ENCODE measurements around the gene CSNK1E. TPM values are rescaled to one million over a fixed set of nuclear protein-coding genes. Genes with fewer than 3 reads are reported as not detected.

CSNK1E gene
- total and polyA plus RNA-seq, 2 of the 4 experiments (the other 2 are of a cell fraction) = 116 to 276 TPM

- no peaks in the 10 kb centered on the region for H3K79me1 ChIP-seq (ENCODE audit: low read depth in 1 of 2, low read length in 2 of 2)
- no TSS peak for BruUV-seq (replicated peaks)
- no peaks in the 10 kb centered on the region for H3K27me3 ChIP-seq (ENCODE audit: control insufficient read depth, insufficient read depth, low read length)
- H3K4me3 ChIP-seq (ENCODE audit: insufficient read depth, low read depth, low read length) = no peak overlapping the region
- H3K9me1 ChIP-seq (ENCODE audit: insufficient read depth, low read length) = peaks cover 6% of the 10 kb centered on the region; the same call in 1 of the 2 replicates
- no peak overlapping the region for H2BK15ac ChIP-seq (ENCODE audit: low read depth, low read length)
- intact Hi-C loops (cut with micrococcal nuclease) = no loop called here
- ATAC-seq (ENCODE audit: low read depth) (no peak), DNase-seq (no peak)
- no peak overlapping the region for H3K23ac ChIP-seq (ENCODE audit: low read depth, low read length)
- H3K36me3 ChIP-seq (ENCODE audit: control insufficient read depth, insufficient read depth, low read length) = no peaks in the 10 kb centered on the region
- no peak overlapping the region for H4K5ac ChIP-seq (ENCODE audit: low read depth, low read length)
- H3K14ac ChIP-seq (replicated peaks; ENCODE audit: low read depth, low read length) = no peak overlapping the region
- no peak overlapping the region for H2AFZ ChIP-seq (replicated peaks; ENCODE audit: low read length, poor library complexity)
- no peak overlapping the region for H3K56ac ChIP-seq (ENCODE audit: extremely low read depth, insufficient read depth, low read length)
- POLR2A ChIA-PET (ENCODE audit: unreplicated experiment) = no interaction called here
- no peak overlapping the region for H2BK5ac ChIP-seq (ENCODE audit: low read depth, low read length, poor library complexity, severe bottlenecking)
- in situ Hi-C loops (cut with MboI; ENCODE audit: low sequenced_read_pairs) = no loop called here
- no peak overlapping the region for H2BK20ac ChIP-seq (ENCODE audit: low read depth, low read length)
- H4K8ac ChIP-seq (ENCODE audit: low read depth in 2 of 2, low read length in 2 of 2) = no peak overlapping the region
- dilution Hi-C loops (cut with HindIII; ENCODE audit: low sequenced_read_pairs, unreplicated experiment) = no loop called here
- CTCF ChIA-PET = interaction anchor here (0.5 kb wide), 1 partner anchor 9 kb away, joined by 3 read pairs; no protein-coding TSS in a partner anchor
- H4K91ac ChIP-seq (ENCODE audit: insufficient read depth, low read depth, low read length) = no peak overlapping the region
- H3K18ac ChIP-seq (ENCODE audit: low read depth, low read length) = no peak overlapping the region
- H2BK120ac ChIP-seq (ENCODE audit: low read depth, low read length) = no peak overlapping the region
- no peaks in the 10 kb centered on the region for H3K4me1 ChIP-seq (ENCODE audit: control insufficient read depth, insufficient read depth, low read length)
- H3K9me3 ChIP-seq (ENCODE audit: control insufficient read depth, insufficient read depth, low read length) = no peaks in the 10 kb centered on the region
- no peak overlapping the region for H3K4me2 ChIP-seq (ENCODE audit: low read depth, low read length)
- H3K9ac ChIP-seq (ENCODE audit: low read depth, low read length) = no peak overlapping the region
- no peak overlapping the region for H3K4ac ChIP-seq (ENCODE audit: low read depth, low read length)
- no peak overlapping the region for H2AK5ac ChIP-seq (ENCODE audit: low read depth, low read length)
- TF ChIP-seq RAD21 (IDR thresholded peaks at IDR 0.05; ENCODE audit: low read length) (no peak), MAZ (IDR thresholded peaks at IDR 0.05; ENCODE audit: borderline replicate concordance, low read depth, low read length) (no peak), RFX5 (IDR thresholded peaks at IDR 0.05; ENCODE audit: low read depth, low read length) (no peak), FOS (IDR thresholded peaks at IDR 0.05; ENCODE audit: low read depth, low read length) (no peak), CEBPB (IDR thresholded peaks at IDR 0.05; ENCODE audit: low read depth, low read length) (no peak), BHLHE40 (IDR thresholded peaks at IDR 0.05; ENCODE audit: low read depth, low read length) (no peak), NFE2L2 (IDR thresholded peaks at IDR 0.05; ENCODE audit: low read depth, low read length) (no peak), POLR2A (IDR thresholded peaks at IDR 0.05; ENCODE audit: low read depth, low read length) (no peak), RCOR1 (IDR thresholded peaks at IDR 0.05; ENCODE audit: insufficient replicate concordance, low read length) (no peak), SMC3 (IDR thresholded peaks at IDR 0.05; ENCODE audit: low read depth, low read length) (no peak), ELK1 (IDR thresholded peaks at IDR 0.05; ENCODE audit: borderline replicate concordance, low read depth, low read length) (no peak), CHD1 (IDR thresholded peaks at IDR 0.05; ENCODE audit: low read depth, low read length) (no peak), MAFK (IDR thresholded peaks at IDR 0.05; ENCODE audit: low read depth, low read length) (no peak), MXI1 (IDR thresholded peaks at IDR 0.05; ENCODE audit: borderline replicate concordance, low read depth, low read length) (no peak)
- TF ChIP-seq, protein P1, sequence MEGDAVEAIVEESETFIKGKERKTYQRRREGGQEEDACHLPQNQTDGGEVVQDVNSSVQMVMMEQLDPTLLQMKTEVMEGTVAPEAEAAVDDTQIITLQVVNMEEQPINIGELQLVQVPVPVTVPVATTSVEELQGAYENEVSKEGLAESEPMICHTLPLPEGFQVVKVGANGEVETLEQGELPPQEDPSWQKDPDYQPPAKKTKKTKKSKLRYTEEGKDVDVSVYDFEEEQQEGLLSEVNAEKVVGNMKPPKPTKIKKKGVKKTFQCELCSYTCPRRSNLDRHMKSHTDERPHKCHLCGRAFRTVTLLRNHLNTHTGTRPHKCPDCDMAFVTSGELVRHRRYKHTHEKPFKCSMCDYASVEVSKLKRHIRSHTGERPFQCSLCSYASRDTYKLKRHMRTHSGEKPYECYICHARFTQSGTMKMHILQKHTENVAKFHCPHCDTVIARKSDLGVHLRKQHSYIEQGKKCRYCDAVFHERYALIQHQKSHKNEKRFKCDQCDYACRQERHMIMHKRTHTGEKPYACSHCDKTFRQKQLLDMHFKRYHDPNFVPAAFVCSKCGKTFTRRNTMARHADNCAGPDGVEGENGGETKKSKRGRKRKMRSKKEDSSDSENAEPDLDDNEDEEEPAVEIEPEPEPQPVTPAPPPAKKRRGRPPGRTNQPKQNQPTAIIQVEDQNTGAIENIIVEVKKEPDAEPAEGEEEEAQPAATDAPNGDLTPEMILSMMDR (conservative IDR thresholded peaks at IDR 0.05; ENCODE audit: low read depth, low read length) = no peak
- TF ChIP-seq, protein P2, sequence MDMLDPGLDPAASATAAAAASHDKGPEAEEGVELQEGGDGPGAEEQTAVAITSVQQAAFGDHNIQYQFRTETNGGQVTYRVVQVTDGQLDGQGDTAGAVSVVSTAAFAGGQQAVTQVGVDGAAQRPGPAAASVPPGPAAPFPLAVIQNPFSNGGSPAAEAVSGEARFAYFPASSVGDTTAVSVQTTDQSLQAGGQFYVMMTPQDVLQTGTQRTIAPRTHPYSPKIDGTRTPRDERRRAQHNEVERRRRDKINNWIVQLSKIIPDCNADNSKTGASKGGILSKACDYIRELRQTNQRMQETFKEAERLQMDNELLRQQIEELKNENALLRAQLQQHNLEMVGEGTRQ (IDR thresholded peaks at IDR 0.05; ENCODE audit: low read depth, low read length) = no peak
- 90% methylated on average over 11 of the region's 14 CpGs; no CpG with 5 or more reads in 1 of the 2 experiments for WGBS, 2 experiments (ENCODE audit: extremely low coverage in 2 of 2, insufficient read length in 1 of 2)
- no peak overlapping the region for H3K27ac ChIP-seq (ENCODE audit: insufficient read depth, low read length)
- no peaks in the 10 kb centered on the region for H4K20me1 ChIP-seq (ENCODE audit: insufficient read depth, low read length)
- no peak overlapping the region for H2AK9ac ChIP-seq (replicated peaks; ENCODE audit: low read depth, low read length, poor library complexity)
These were observed 29.3 kb upstream of the CSNK1E start for GRCh38 chr22:38346506-38346905.

All from IMR-90 (cell line).